Measurements from ENCODE around the gene GNAS.

The GNAS gene

GRCh38 chr20:58829531-58829941, 23.0 kb upstream of the GNAS start:
- Histone ChIP-seq H3K4me3 (ENCODE audit: low read depth in 1 of 2, low read length in 1 of 2) (no peak overlapping the region), H3K27ac (no peak overlapping the region), H3K9me3 (no peaks in the 10 kb centered on the region), H3K27me3 (peaks cover 27% of the 10 kb centered on the region), H3K4me1 (ENCODE audit: control insufficient read depth in 1 of 2, insufficient read depth in 1 of 2, low read depth in 1 of 2, low read length in 1 of 2) (no peaks in the 10 kb centered on the region), H3K36me3 (no peaks in the 10 kb centered on the region)
- TF ChIP-seq CTCF (IDR thresholded peaks at IDR 0.05) = no peak

- no peak for TF ChIP-seq CTCF (IDR thresholded peaks at IDR 0.05)
- no peak overlapping the region for H3K27ac ChIP-seq
- H3K4me3 ChIP-seq (ENCODE audit: low read depth in 1 of 2, low read length in 1 of 2) = no peak overlapping the region
- peaks cover 54% of the 10 kb centered on the region for H3K27me3 ChIP-seq
- no peaks in the 10 kb centered on the region for H3K4me1 ChIP-seq (ENCODE audit: control insufficient read depth in 1 of 2, insufficient read depth in 1 of 2, low read depth in 1 of 2, low read length in 1 of 2)
- no peaks in the 10 kb centered on the region for H3K9me3 ChIP-seq
- H3K36me3 ChIP-seq = no peaks in the 10 kb centered on the region
Observed at GRCh38 chr20:58832457-58832856, 20.1 kb upstream of the GNAS start.

- Histone ChIP-seq H3K4me3 (ENCODE audit: low read depth in 1 of 2, low read length in 1 of 2) (no peak overlapping the region), H3K27ac (no peak overlapping the region), H3K27me3 (peaks cover 68% of the 10 kb centered on the region), H3K9me3 (no peaks in the 10 kb centered on the region), H3K4me1 (ENCODE audit: control insufficient read depth in 1 of 2, insufficient read depth in 1 of 2, low read depth in 1 of 2, low read length in 1 of 2) (no peaks in the 10 kb centered on the region), H3K36me3 (no peaks in the 10 kb centered on the region)
- TF ChIP-seq CTCF (IDR thresholded peaks at IDR 0.05) = no peak
Observed at GRCh38 chr20:58833921-58834320, 18.6 kb upstream of the GNAS start.

GRCh38 chr20:58835231-58835630, 17.3 kb upstream of the GNAS start:
- Histone ChIP-seq H3K27me3 (peaks cover 78% of the 10 kb centered on the region), H3K36me3 (no peaks in the 10 kb centered on the region), H3K4me3 (ENCODE audit: low read depth in 1 of 2, low read length in 1 of 2) (no peak overlapping the region), H3K27ac (no peak overlapping the region), H3K9me3 (no peaks in the 10 kb centered on the region), H3K4me1 (ENCODE audit: control insufficient read depth in 1 of 2, insufficient read depth in 1 of 2, low read depth in 1 of 2, low read length in 1 of 2) (no peaks in the 10 kb centered on the region)
- no peak for TF ChIP-seq CTCF (IDR thresholded peaks at IDR 0.05)

GRCh38 chr20:58836616-58837204, 15.8 kb upstream of the GNAS start:
- Histone ChIP-seq H3K4me1 (ENCODE audit: control insufficient read depth in 1 of 2, insufficient read depth in 1 of 2, low read depth in 1 of 2, low read length in 1 of 2) (no peaks in the 10 kb centered on the region), H3K36me3 (no peaks in the 10 kb centered on the region), H3K27me3 (peaks cover 93% of the 10 kb centered on the region), H3K4me3 (ENCODE audit: low read depth in 1 of 2, low read length in 1 of 2) (no peak overlapping the region), H3K9me3 (no peaks in the 10 kb centered on the region), H3K27ac (no peak overlapping the region)
- no peak for TF ChIP-seq CTCF (IDR thresholded peaks at IDR 0.05)

- Histone ChIP-seq H3K27ac (no peak overlapping the region), H3K4me3 (ENCODE audit: low read depth in 1 of 2, low read length in 1 of 2) (no peak overlapping the region), H3K27me3 (peaks cover 97% of the 10 kb centered on the region), H3K36me3 (no peaks in the 10 kb centered on the region), H3K9me3 (no peaks in the 10 kb centered on the region), H3K4me1 (ENCODE audit: control insufficient read depth in 1 of 2, insufficient read depth in 1 of 2, low read depth in 1 of 2, low read length in 1 of 2) (no peaks in the 10 kb centered on the region)
- TF ChIP-seq CTCF (IDR thresholded peaks at IDR 0.05) = no peak
Observed at GRCh38 chr20:58837717-58838116, 14.8 kb upstream of the GNAS start.
